Breast epithelium (tissue), 3 donors: ENCODE results near the gene EFNB1.

Experiments used
- POLR2A ChIP-seq: fragments of 450-650 bp; IDR thresholded peaks from one replicate; pipeline ENCODE4 v1.6.1; 2016; ENCODE audit warnings: antibody characterized with exemption, mild to moderate bottlenecking, moderate library complexity
- POLR2AphosphoS5 ChIP-seq, 3 donors: sonication (generic); formaldehyde crosslinking; IDR thresholded peaks; one replicate each; pipeline ENCODE4 v1.6.1; 2017; ENCODE audit warnings: antibody characterized with exemption in 3 of 3
- TF ChIP-seq, protein P1 (sequence below), 3 donors: fragments of 450-650 bp; IDR thresholded peaks; one replicate each; pipeline ENCODE4 v1.5.1; 2016 to 2017; ENCODE audit warnings: antibody characterized with exemption in 3 of 3, mild to moderate bottlenecking in 3 of 3, moderate library complexity in 3 of 3

DNA sequence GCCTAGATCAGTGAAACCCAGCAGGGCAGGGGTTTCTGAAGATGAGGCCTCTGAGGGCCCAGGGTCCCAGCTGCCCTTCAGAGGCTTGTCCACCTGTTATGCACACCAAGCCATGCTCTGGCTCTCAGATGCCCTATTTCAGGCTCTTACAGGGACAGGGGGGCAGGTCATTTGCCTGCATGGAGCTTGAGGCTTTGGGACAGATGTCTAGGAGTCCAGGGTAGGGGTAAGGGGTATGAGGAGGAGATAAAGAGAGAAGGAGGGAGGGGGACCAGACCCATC lies 4.7 kb upstream of the EFNB1 start:
- TF ChIP-seq POLR2A (no peak), POLR2AphosphoS5 (IDR thresholded peaks at IDR 0.05) (no peak)
- TF ChIP-seq, protein P1, sequence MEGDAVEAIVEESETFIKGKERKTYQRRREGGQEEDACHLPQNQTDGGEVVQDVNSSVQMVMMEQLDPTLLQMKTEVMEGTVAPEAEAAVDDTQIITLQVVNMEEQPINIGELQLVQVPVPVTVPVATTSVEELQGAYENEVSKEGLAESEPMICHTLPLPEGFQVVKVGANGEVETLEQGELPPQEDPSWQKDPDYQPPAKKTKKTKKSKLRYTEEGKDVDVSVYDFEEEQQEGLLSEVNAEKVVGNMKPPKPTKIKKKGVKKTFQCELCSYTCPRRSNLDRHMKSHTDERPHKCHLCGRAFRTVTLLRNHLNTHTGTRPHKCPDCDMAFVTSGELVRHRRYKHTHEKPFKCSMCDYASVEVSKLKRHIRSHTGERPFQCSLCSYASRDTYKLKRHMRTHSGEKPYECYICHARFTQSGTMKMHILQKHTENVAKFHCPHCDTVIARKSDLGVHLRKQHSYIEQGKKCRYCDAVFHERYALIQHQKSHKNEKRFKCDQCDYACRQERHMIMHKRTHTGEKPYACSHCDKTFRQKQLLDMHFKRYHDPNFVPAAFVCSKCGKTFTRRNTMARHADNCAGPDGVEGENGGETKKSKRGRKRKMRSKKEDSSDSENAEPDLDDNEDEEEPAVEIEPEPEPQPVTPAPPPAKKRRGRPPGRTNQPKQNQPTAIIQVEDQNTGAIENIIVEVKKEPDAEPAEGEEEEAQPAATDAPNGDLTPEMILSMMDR (IDR thresholded peaks at IDR 0.05): no peak
